ENCODE measurements around the gene MGRN1.

Gene MGRN1

DNA sequence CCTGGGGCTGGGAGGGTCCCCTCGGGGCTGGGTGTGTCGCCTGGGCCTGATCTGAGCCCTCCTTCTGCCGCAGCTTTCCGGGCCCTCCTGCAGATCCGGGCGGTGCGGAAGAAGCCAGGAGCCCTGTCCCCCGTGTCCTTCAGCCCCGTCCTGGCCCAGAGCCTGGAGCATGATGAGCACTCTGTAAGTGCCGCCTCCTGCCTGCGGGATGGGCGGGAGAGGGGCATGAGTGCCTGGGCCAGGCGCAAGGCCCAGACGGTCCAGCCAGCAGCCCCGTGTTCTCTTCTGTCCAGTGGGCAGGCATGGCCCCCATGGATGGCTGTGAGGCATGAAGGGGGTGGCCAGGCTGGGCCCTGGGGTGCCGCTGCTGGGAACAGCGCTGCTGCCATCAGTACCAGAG is 52.8 kb downstream of the MGRN1 start:
- no peak for DNase-seq

DNA sequence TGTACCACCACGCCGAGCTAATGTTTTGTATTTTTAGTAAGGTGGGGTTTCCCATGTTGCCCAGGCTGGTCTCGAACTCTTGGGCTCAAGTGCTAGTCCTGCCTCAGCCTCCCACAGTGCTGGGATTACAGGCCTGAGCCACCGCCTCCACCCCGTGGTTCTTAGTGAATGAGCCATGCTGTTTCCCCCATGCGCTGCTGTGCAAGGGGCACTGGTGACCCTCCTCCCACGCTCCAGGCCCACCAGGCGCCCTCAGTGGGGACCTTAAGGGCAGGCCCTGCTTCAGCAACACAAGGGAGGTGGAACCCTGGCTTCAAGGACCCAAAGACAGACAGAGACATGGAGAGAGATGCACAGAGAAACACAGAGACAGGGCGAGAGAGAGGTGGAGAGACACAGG is 53.4 kb downstream of the MGRN1 start:
- no peak for DNase-seq

DNA sequence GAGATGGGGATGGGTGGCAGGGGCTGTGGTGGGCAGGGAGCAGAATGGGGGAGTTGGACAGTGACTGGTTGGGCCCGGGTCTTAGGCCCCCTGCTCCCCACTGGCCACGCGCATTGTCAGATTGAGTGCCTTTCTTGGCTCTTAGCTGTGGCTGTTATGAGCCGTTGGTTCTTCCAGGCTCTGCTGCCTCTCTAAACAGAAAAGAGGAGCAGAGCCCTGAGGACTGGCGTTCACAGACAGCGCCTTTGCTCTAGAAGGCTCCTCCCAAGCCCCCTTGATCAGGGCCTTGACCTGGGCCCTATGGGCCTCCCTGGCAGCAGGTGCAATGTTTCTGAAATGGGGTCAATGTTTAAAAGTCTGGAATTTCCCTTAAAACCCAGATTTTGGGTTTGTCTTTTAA is 54.0 kb downstream of the MGRN1 start:
- no peak for DNase-seq

DNA sequence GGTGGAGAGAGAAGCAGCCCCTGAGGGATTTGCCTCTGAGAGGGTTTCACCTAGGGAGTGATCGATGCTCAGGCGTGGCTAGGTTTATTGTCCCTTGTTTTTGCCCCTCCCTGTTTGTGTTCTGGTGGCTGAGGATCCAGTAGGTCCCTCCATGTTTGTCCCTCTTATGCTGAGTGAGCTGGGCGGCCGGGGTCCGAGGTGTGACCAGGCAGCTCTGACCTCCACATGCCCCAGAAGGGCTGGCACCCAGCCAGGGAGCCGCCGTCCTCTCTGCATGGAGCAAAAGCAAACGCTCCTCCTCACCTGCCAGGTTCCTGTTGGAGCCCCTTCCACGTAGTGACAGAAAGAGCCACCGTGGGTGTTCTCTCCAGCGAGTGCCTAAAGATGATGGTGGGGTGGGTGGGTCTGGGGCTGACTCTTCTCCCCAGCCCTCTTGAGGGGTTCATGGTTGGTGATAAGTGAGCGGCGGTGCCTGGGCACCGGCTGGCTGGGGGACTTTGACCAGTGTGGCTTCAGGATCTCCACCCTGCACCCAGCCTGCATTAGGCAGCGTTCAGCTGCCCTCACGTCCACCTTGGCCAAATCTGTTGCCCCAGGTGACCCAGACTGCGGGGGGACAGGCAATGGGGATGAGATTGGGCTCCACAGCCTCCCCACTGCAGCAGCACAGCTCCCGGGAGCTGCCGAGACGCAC is 54.7 kb downstream of the MGRN1 start:
- no peak for DNase-seq

DNA sequence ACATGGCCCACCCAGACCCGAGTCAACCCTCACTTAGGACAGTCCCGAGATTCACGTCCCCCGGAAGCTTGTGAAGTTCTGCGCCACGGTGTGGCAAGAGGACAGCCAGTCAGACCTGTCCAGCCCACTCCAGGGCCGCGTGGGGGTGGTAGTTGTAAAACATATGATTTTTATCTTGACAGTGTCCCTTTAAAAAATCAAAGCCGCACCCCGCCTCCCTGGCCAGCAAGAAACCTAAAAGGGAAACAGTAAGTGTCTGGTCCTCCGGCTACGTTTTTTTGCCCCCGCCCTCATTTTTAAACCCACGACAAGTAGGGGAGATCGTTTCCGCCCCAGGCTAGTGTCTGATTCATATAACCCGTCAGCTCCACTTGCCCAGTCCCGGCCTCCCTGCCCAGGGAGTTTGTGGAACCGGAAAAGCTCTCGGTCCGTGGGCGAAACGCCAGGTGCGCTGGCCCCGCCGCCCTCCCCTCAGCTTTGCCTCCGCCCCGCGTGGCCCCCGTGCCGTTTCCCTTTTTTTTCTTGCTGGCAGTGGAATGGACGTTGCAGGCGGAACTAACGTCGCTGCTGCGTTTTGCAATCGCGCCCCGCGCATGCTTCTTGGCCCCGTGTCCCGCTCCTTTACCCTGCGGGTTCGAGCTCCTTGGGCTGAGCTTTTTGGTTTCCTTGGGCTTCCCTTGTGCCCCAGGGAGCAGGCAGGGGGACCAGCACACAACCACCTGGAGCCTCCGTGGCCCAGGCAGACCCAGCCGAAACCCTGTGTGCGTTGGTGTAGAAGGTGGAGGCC is 55.4 kb downstream of the MGRN1 start:
- no peak for DNase-seq

DNA sequence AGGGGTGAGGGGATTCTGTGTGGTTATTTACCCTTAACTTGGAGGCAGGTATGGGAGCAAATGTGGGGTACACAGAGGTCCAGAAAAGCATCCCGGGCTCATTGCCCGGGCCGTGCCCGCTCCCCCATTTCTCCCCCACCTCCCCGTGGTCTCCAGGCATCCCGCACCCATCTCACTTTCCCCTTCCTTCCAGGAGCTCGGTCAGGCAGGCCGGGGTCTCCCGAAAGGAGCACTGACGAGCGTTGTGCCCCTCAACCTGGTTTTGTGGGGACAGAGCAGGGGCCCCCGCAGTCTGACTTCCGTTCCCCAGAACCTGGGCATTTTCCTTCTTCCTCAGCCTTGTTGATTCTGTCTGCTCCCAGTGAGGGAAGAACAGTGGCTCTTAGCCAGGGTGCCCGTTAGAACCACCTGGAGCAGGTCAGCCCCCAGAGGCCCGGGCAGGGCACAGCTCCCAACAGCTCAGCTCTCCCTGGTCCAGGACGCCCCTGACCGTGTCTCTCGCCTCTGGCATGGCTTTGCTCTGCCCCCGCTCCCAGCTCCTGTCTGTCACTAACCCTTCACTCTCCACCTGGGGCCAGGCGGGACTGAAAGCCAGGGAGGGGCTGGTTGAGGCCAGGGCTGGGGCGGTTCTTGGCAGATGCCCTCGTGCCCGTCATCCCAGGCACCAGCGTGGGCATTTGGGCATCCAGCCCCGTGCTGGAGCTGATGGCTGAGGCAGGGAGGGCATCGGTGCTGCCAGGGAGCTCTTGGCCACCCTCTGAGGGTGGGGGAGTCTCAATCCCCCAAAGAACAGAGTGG is 56.2 kb downstream of the MGRN1 start:
- no peak for DNase-seq

DNA sequence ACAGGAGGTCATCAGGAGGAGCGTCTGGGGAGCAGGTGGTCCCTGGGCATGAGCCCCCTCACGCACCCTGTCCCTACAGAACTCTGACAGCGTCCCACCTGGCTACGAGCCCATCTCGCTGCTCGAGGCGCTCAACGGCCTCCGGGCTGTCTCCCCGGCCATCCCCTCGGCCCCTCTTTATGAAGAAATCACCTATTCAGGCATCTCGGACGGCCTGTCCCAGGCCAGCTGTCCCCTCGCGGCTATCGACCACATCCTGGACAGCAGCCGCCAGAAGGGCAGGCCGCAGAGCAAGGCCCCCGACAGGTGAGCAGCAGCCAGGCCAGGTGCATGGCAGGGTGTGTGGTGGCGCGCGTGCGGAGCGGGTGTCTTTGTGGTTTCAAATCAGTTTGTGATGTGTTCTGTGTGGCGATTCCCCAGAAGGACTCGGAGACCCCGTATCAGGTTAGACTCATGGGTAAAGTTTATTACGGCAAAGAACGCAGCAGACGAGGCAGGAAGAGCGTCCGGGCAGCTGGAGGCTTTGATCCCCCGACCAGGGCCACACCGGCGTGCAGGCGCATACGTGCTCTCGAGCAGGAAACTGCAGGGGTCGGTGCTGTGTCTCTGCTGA is 57.0 kb downstream of the MGRN1 start:
- DNase-seq = no peak

DNA sequence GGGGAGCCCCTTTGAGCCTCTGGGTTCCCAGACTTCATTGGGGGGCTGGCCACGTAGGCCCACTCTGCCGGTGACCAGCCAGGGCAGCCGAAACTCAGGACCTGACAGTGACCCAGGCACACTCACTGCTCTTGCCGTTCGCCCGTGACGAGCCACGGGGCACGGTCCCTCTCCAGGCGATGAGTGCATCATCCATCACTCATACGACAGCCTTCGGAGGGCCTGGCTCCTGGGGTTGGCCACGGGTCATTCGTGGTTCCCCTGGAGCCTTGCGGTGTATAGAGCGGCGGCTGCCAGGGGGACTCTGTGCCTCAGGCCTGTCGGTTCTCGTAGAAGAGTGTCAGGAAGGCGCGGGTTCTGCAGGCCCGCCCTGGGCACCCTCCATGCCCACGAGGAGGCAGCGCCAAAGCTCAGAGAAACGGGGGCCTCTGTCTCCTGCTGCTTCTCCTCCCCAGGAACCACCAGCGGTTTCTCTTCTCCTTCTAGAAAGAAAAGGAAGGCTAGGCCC is 57.5 kb downstream of the MGRN1 start:
- no peak for DNase-seq

DNA sequence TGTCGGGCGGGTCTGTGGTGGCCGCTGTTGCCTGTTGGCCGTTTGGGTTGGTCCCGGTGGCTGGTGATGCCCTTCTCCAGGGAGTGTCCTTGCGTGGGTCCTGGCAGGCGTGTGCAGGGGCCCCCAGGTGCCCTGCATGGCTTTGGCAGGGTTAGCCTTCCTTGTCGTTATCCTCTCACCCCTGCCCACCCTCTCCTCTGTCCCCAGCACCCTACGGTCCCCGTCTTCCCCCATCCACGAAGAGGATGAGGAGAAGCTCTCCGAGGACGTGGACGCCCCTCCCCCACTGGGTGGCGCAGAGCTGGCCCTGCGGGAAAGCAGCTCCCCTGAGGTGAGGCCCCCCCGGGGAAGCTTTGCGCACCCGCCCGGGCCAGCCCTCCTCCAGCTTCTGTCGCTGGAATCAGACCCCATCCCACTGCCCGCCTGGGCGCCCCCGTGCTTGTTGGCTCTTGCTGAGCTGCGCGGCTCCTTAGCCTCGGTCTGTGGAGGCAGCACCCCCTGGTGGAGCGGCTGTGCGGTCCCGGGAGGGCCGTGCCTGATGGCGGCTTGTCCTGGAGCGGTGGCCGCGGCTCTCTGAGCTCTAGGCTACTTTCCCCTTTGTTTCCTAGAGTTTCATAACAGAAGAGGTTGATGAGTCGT is 58.1 kb downstream of the MGRN1 start:
- DNase-seq = peak in 1 of 2 donors; percentile 24

DNA sequence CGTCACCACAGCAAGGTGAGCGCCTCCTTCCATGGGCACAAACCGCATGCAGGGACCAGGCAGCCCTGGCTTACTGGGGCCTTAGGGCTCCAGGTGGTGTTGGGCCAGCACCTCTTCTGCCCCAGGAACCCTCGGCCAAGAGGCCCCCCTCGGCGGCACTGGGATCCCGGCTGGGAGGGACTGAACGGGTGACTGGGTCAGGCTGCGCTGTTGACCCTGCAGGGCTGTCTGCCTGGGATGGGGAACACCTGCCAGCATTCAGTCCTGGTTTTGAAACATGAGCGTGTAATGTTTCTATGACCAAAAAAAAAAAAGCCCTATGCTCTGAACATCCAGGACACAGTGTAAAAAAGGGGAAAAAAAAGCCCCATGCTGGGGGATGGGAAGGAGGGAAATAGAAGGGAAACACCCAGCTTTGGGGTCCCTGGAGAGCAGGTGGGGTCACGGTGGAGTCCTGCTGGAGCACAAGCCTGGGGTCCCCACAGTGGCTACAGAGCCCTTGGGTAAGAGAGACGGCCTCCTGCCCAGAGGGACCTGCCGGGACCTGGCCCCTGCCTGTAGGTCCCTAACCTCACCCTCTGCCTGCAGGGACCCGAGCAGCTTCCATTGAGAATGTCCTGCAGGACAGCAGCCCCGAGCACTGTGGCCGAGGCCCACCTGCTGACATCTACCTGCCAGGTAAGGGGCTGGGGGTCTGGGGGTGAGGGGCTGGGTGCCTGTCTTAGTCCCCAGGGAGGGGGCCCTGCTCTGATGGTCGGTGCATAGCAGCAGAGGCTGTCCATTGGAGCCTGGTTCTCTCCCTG is 58.8 kb downstream of the MGRN1 start:
- DNase-seq = no peak

DNA sequence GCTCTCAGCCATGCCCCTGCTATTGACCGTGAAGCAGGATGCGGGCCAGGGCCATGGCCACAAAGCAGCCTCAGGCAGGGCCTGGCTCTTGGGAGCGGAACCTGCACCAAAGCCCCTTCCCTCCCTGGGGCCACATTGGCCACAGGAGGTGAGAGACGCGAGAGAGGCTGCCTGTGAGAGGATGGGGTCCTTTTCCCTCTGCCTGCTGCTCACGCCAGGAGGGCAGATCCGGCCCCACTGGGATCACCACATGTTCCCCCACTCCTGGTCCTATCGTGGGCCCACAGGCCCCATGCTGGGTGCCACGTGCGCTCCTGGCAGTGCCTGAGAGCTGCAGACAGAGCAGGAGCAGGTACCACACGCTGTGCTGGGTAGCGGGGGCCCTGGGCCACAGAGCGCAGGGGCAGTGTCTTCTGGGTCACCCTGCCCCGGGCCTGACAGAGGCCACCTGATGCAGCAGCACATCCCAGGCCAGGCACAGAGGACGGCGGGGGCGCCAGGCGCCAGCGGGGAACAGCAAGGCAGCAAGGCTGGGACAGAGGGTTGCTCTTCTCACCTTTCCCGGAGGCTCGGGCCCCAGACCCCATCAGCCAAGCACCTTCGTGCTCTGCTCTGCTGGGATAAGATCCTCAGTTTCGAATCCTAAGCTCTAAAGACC is 59.6 kb downstream of the MGRN1 start:
- no peak for DNase-seq

DNA sequence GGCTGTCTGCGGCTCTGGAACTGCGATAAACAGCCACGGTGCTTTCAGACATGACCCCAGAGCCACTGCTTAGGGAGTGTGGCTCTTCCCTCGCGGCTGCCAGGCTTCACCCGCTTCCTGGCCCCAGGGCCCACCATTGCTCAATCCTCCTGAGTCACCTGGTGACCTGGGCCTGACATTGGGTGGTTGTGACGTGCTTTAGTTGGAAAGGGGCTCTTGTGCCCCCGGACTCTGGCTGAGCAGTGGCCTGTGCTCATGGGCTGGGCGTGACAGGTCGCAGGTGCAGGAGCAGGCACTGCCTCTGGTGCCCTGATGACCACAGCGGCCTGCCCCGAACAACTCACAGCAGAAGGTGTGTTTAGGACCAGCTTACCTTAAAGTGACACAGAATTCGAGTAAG is 60.1 kb downstream of the MGRN1 start:
- DNase-seq = no peak

DNA sequence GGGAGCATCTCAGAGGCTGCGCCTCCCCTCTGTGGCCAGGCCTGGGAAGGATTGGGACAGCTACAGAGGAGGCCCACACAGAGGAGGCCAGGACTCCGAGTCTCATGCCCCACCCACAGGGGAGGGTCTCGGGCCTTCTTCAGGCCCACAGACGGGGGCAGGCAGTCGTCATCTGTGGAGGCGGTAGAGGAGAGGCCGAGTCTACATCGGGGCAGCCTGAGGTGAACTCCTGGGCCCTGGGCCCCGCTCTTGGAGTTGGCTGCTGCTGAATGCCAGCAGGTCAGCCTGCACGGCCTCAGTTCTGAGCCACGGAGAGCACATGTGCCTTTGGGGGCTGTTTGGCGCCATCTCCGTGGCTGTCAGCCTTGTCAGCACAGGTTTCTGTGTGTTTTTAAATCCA is 60.7 kb downstream of the MGRN1 start:
- no peak for DNase-seq

DNA sequence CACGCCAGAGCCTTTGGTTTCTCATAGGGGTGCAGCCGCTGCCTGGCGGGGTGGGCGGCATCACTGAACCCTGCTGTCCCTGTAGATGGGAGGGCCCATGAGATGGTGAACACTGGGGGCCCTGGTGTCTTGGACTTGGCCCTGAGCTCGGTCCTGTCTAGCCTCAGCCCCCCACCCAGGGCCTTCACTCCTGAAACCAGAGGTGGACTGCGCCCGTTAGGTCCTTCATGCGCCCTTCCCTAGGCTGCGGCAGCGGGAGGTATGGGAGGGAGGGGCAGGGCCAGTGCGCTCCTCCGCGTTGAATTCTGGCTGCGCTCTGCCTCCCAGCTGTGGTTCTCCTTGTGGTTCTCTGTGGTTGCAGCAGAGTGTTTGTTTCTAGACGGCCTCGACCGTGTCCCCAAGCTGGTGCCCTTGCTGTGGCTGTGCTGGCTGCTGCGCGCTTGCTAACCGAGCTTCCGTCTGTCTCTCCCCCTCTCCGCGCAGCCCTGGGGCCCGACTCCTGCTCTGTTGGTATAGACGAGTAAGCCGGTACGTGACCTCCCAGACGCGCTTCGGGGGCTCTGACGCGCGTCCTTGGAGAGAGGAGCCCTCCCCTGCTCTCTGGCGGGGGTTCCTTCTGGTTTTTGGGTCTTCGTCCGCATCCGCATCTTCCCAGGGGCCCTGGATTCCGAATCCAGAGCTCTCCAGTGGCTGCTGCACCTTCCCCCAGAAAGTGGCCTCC is 61.3 kb downstream of the MGRN1 start:
- no peak for DNase-seq

DNA sequence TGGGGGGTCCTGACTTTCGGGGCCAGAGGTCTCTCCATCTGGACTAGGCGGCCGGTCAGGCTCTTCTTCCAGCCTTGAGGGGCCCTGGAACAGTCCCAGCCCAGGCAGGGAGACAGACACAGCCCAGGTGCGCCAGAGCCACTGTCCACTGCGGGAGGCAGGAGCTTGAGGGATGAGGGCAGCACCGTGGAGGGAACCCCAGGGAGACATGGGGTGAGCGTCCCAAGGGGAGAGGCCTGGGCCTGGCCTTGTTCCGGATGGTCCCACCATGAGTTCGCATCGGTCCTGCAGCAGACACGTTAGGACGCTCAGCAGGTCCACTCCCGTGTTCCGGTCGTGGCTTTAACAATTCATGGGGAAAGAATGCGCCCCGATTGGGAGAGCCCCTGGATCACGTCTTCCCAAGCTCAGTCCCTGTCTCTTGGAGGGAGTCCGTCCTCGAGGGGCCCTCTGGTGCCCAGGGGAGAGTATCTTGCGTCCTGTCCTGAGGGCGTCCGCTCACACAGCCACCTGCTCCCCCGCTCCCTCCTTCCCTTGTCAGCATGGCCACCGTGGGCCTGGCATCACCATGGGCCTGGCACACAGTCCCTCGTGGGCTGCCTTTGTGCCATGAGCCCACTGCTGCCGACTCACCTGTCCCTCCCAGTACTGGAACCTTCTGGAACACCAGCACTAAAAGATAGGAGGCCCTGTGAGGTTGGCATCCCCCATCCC is 62.0 kb downstream of the MGRN1 start:
- DNase-seq = no peak

DNA sequence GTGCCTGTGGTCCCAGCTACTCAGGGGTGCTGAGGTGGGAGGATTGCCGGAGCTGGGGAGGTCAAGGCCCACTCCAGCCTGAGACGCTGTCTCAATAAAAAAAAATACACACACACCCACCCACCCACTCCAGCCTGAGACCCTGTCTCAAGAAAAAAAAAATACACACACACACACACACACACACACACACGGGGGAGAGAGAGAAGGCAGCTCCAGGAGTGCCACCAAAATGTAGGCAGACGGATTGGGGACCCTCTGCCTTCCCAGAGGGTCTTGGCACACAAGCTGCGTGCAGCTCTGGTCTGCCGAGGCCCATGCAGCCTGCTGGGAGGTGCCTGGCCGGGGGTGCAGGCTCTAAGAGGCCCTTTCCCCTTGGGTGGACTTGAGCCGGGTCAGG is 62.8 kb downstream of the MGRN1 start:
- DNase-seq = no peak

DNA sequence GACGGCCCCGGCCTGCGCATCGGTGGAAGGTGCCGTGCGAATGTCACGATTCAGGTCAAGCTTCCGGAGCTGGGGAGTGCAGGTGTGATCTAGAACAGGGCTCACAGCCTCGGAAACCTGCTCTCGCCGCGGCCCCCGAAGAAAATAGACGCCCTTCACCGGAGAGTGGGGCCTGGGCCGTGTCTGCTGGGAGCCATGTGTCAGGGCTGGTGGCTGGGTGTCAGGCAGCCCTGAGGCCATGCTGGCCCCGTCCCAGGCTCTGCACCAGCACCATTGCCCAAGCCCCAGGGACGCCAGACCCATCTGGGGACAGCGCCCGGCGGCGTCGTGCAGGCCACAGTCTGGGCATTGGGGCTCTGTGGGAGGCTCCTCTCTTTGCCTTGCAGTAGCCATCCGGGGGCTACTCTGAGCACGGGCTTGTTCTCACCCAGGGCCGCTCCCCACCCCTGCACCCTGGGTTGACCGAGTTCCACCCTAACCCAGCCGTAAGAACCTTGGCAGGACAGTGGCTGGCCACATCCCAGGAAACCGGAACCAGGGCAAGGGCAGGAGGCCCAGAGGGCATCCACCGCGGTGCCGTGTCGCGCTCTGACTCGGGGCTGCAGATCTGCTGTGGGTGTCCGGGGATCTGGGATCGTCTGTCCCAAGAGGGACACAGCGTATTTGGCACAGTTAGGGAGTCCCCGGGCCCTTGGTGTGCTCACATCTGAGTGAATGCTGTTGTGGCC is 63.5 kb downstream of the MGRN1 start:
- DNase-seq = no peak

DNA sequence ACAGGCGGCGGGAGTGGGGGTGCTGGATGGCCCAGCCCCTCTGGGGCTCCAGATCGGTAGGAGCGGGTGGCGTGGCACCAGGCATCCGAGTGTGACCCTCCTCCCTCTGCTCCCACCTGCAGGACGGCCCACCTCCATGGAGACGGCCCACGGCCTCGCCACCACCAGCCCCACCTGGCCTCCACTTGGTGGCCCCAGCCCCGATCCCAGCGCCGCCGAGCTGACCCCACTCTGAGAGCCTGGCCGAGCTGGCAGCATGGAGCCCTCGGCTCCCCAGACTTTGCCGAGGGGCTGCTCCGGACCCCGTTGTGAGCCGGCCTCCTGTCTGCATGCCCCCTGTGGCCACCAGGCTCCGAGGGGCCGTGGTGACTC is 64.0 kb downstream of the MGRN1 start:
- DNase-seq = no peak

DNA sequence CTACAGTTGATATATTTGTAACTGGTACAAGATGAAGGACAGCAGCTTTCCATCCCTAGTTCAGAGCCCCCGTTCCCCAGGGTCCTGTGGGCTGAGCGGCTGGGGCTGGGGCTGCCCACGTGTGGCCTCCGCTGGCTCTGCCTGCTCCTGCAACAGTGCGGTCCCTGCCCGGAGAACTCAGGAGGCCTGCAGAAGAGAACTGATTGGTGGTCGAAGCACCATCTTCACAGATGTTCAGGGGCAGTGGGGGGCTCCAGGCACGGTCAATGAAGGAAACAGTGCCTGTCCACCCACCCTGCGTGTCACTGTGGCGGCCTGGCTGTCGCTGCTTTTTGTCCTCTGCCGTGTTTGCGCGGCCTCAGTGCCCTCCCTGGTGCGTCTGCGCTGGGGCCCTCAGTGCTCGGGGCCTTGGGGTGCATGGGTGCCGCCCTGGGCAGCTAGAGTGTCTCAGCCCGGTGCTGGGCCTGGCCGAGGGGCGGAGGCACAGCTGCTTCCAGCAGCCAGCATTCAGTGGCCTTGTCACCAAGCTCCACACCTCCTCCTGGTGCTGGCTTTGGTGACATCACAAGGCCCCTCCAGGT is 64.6 kb downstream of the MGRN1 start:
- no peak for DNase-seq
